Parathyroid adenoma (tissue), 2 donors: ENCODE data around the gene MYRFL.

ENCODE experiments used
- H2AFZ ChIP-seq: fragments of 300-600 bp; sonication (generic); one replicate; pipeline ENCODE4 v1.7.0; 2017; ENCODE audit warnings: antibody characterized with exemption, mild to moderate bottlenecking
- H3K27ac ChIP-seq: fragments of 300-600 bp; sonication (generic); one replicate; pipeline ENCODE4 v1.7.0; 2017
- H3K27me3 ChIP-seq: fragments of 300-600 bp; sonication (generic); one replicate; pipeline ENCODE4 v1.7.0; 2017; ENCODE audit warnings: low read length; ENCODE audit not compliant: control insufficient read depth, insufficient read depth
- H3K36me3 ChIP-seq: fragments of 300-600 bp; sonication (generic); one replicate; pipeline ENCODE4 v1.7.0; 2017; ENCODE audit warnings: low read length; ENCODE audit not compliant: control insufficient read depth, insufficient read depth
- H3K4me1 ChIP-seq: fragments of 300-600 bp; sonication (generic); one replicate; pipeline ENCODE4 v1.7.0; 2017; ENCODE audit warnings: control low read depth
- H3K4me2 ChIP-seq: fragments of 300-600 bp; sonication (generic); one replicate; pipeline ENCODE4 v1.7.0; 2017; ENCODE audit warnings: low read length
- H3K4me3 ChIP-seq: fragments of 300-600 bp; sonication (generic); one replicate; pipeline ENCODE4 v1.7.0; 2017; ENCODE audit warnings: low read depth, low read length
- H3K79me2 ChIP-seq: fragments of 300-600 bp; sonication (generic); one replicate; pipeline ENCODE4 v1.7.0; 2017; ENCODE audit warnings: control low read depth
- H3K9ac ChIP-seq: fragments of 300-600 bp; sonication (generic); one replicate; pipeline ENCODE4 v1.7.0; 2017; ENCODE audit warnings: mild to moderate bottlenecking
- H3K9me3 ChIP-seq: fragments of 300-600 bp; sonication (generic); one replicate; pipeline ENCODE4 v1.7.0; 2017; ENCODE audit warnings: low read length; ENCODE audit not compliant: control insufficient read depth
- TF ChIP-seq, protein P1 (sequence below): fragments of 300-600 bp; sonication (generic); IDR thresholded peaks from one replicate; pipeline ENCODE4 v1.7.0; 2017; ENCODE audit warnings: antibody characterized with exemption, mild to moderate bottlenecking
- donor health status: primary hyperparathyroidism.

The MYRFL gene

GRCh38 chr12:69840727-69841126, 15.7 kb downstream of the MYRFL start:
- Histone ChIP-seq H3K9ac (no peak overlapping the region), H2AFZ (no peak overlapping the region), H3K4me3 (no peak overlapping the region), H3K9me3 (no peaks in the 10 kb centered on the region), H3K4me1 (no peaks in the 10 kb centered on the region), H3K79me2 (no peaks in the 10 kb centered on the region), H3K27ac (no peak overlapping the region), H3K27me3 (peaks cover 3% of the 10 kb centered on the region), H3K36me3 (no peaks in the 10 kb centered on the region), H3K4me2 (no peak overlapping the region)
- TF ChIP-seq, protein P1, sequence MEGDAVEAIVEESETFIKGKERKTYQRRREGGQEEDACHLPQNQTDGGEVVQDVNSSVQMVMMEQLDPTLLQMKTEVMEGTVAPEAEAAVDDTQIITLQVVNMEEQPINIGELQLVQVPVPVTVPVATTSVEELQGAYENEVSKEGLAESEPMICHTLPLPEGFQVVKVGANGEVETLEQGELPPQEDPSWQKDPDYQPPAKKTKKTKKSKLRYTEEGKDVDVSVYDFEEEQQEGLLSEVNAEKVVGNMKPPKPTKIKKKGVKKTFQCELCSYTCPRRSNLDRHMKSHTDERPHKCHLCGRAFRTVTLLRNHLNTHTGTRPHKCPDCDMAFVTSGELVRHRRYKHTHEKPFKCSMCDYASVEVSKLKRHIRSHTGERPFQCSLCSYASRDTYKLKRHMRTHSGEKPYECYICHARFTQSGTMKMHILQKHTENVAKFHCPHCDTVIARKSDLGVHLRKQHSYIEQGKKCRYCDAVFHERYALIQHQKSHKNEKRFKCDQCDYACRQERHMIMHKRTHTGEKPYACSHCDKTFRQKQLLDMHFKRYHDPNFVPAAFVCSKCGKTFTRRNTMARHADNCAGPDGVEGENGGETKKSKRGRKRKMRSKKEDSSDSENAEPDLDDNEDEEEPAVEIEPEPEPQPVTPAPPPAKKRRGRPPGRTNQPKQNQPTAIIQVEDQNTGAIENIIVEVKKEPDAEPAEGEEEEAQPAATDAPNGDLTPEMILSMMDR = no peak

DNA sequence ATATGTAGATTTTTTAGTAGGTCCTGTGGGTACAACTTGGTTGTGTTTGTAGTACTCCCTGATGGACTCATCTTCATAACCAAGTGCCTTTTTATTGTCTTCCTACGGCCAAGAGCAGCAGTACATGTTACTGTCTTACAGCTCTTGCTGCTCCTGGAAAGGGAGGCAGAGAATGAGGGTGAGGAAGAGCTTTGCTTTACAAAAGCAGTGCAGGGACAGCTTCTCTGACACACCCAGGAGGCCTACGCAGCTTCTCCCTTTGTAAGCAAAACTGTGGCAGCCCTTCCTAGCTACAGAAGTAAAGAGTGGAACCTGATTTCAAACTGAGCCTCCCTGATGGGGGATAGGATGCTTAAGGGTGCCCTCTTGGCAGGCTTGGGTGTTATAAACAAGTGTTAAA, 18.6 kb downstream of the MYRFL start:
- Histone ChIP-seq H3K4me2 (no peak overlapping the region), H2AFZ (no peak overlapping the region), H3K4me3 (no peak overlapping the region), H3K79me2 (no peaks in the 10 kb centered on the region), H3K27ac (no peak overlapping the region), H3K27me3 (no peaks in the 10 kb centered on the region), H3K9ac (no peak overlapping the region), H3K36me3 (no peaks in the 10 kb centered on the region), H3K4me1 (no peaks in the 10 kb centered on the region), H3K9me3 (no peaks in the 10 kb centered on the region)
- TF ChIP-seq, protein P1 = no peak

- no peaks in the 10 kb centered on the region for H3K27me3 ChIP-seq
- no peaks in the 10 kb centered on the region for H3K9me3 ChIP-seq
- no peak overlapping the region for H3K4me3 ChIP-seq
- H3K36me3 ChIP-seq = no peaks in the 10 kb centered on the region
- no peak overlapping the region for H3K27ac ChIP-seq
- no peak overlapping the region for H2AFZ ChIP-seq
- no peak overlapping the region for H3K9ac ChIP-seq
- no peak overlapping the region for H3K4me2 ChIP-seq
- no peaks in the 10 kb centered on the region for H3K4me1 ChIP-seq
- TF ChIP-seq, protein P1 = no peak
- no peaks in the 10 kb centered on the region for H3K79me2 ChIP-seq
These were observed 19.4 kb downstream of the MYRFL start for GRCh38 chr12:69844416-69844815.

GRCh38 chr12:69844836-69845235, 19.8 kb downstream of the MYRFL start:
- Histone ChIP-seq H2AFZ (no peak overlapping the region), H3K9me3 (no peaks in the 10 kb centered on the region), H3K27ac (no peak overlapping the region), H3K9ac (no peak overlapping the region), H3K36me3 (no peaks in the 10 kb centered on the region), H3K4me2 (no peak overlapping the region), H3K27me3 (no peaks in the 10 kb centered on the region), H3K4me3 (no peak overlapping the region), H3K4me1 (no peaks in the 10 kb centered on the region), H3K79me2 (no peaks in the 10 kb centered on the region)
- TF ChIP-seq, protein P1 = no peak

DNA sequence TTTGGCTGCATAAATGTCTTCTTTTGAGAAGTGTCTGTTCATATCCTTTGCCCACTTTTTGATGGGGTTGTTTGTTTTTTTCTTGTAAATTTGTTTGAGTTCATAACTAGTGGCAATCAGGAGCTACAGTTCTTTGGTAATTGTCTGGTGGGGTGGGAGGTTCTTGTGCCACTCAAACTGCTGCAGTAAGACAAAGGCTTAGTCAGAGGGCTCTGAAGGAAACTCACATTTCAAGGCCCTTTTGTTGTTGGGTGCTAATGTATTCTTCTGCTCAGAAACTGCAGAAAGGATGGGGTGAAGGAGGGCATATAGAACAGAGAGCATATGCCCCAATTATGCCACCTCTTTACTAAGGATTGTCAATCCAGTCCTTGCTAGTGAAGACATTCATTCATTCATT, 21.9 kb downstream of the MYRFL start:
- TF ChIP-seq, protein P1 = no peak
- Histone ChIP-seq H3K27ac (no peak overlapping the region), H3K4me1 (no peaks in the 10 kb centered on the region), H3K4me3 (no peak overlapping the region), H3K36me3 (no peaks in the 10 kb centered on the region), H3K4me2 (no peak overlapping the region), H3K9ac (no peak overlapping the region), H2AFZ (no peak overlapping the region), H3K9me3 (no peaks in the 10 kb centered on the region), H3K79me2 (no peaks in the 10 kb centered on the region), H3K27me3 (no peaks in the 10 kb centered on the region)
